Stomach (tissue), 4 donors: ENCODE results near the gene GPR35.

ENCODE experiments used
- POLR2A ChIP-seq, 4 donors: fragments of 450-650 bp; IDR thresholded peaks; one replicate each; pipeline ENCODE4 v1.6.1; 2016; ENCODE audit warnings: antibody characterized with exemption in 4 of 4, control low read depth in 2 of 4, mild to moderate bottlenecking in 1 of 4, moderate library complexity in 1 of 4
- TF ChIP-seq, protein P1 (sequence below), 7 experiments: fragments of 450-650 bp in 4 of 7; fragments of 200-600 bp in 3 of 7; sonication (generic) in 3 of 7; IDR thresholded peaks; one replicate each; pipeline ENCODE4 v1.5.1; 2016 to 2019; ENCODE audit warnings: antibody characterized with exemption in 7 of 7, control low read depth in 2 of 7, mild to moderate bottlenecking in 1 of 7

DNA sequence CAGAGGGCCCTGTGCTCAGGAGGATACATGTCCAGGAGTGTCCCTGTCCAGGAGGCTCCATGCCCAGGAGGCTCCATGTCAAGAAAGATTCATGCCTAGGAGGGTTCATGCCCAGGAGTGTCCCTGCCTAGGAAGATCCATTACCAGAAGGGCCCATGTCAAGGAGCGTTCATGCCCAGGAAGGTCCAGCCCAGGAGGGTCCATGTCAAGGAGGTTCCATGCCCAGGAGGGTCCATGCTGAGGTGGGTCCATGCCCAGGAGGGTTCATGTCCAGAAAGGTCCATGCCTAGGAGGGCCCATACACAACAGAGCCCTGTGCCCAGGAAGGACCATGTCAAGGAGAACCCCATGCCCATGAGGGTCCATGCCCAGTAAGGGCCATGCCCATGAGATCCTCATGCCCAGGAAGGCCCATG lies 7.0 kb downstream of the GPR35 start:
- TF ChIP-seq, protein P1, sequence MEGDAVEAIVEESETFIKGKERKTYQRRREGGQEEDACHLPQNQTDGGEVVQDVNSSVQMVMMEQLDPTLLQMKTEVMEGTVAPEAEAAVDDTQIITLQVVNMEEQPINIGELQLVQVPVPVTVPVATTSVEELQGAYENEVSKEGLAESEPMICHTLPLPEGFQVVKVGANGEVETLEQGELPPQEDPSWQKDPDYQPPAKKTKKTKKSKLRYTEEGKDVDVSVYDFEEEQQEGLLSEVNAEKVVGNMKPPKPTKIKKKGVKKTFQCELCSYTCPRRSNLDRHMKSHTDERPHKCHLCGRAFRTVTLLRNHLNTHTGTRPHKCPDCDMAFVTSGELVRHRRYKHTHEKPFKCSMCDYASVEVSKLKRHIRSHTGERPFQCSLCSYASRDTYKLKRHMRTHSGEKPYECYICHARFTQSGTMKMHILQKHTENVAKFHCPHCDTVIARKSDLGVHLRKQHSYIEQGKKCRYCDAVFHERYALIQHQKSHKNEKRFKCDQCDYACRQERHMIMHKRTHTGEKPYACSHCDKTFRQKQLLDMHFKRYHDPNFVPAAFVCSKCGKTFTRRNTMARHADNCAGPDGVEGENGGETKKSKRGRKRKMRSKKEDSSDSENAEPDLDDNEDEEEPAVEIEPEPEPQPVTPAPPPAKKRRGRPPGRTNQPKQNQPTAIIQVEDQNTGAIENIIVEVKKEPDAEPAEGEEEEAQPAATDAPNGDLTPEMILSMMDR (IDR thresholded peaks at IDR 0.05): no peak
- no peak for TF ChIP-seq POLR2A (IDR thresholded peaks at IDR 0.05)
